ENCODE measurements around the gene EPB41L4A.

DNA sequence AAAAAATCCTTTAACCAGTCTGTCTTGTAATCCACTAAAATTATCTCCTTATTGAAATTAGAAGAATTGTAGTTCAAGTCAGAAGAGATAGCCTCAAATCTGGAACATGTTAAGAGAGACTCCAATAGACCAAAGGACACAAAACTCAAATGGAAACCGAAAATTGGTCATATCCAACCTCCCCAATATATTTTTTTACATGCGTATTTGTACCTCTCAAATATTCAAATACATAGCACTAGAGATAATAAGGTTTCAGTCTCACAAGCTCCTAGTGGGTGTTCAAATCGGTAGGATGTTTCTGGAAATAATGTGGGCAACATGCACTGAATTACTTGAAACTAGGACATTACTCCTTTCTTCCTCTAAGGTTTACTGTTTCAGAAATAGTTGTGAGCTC is 33.5 kb downstream of the EPB41L4A start:
- TF ChIP-seq CTCF (conservative IDR thresholded peaks at IDR 0.05), result no peak
- no peak for TF ChIP-seq ZFX (IDR thresholded peaks at IDR 0.05)

Measured in C4-2B (cell line).